SU-DHL-6 (cell line): ENCODE measurements around the gene TEKT3.

Experiments
- EZH2phosphoT487 ChIP-seq: fragments of 200-600 bp; sonication (generic), shearing (Covaris generic); conservative IDR thresholded peaks from 2 replicates; pipeline ENCODE4 v1.6.1; 2018; ENCODE audit warnings: mild to moderate bottlenecking, antibody characterized with exemption, low read length, moderate library complexity, mixed read lengths
- TF ChIP-seq, protein P1 (sequence below): fragments of 200-600 bp; sonication (generic); IDR thresholded peaks from one replicate; pipeline ENCODE4 v1.5.1; 2017; ENCODE audit warnings: antibody characterized with exemption, mild to moderate bottlenecking, low read length, moderate library complexity; ENCODE audit not compliant: insufficient read depth, poor library complexity, severe bottlenecking

DNA sequence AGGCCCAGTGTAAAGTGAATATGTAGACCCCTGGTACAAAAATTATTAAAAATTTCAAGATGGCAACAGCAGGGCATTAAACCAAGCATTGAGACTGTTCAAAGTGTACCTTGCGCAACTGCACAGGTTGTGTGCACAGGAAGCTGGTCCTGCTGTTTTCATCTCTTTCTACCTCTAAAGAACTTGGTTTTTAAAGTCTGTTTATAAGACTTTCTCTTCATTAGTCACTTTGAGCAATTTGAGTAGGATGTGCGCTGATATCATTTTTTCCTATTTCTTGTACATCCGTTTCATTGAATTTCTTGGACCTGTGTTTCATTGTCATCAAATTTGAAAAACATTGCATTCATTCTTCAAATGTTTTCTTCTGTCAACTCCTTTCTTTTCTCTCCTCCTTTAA lies 59.5 kb downstream of the TEKT3 start:
- TF ChIP-seq, protein P1, sequence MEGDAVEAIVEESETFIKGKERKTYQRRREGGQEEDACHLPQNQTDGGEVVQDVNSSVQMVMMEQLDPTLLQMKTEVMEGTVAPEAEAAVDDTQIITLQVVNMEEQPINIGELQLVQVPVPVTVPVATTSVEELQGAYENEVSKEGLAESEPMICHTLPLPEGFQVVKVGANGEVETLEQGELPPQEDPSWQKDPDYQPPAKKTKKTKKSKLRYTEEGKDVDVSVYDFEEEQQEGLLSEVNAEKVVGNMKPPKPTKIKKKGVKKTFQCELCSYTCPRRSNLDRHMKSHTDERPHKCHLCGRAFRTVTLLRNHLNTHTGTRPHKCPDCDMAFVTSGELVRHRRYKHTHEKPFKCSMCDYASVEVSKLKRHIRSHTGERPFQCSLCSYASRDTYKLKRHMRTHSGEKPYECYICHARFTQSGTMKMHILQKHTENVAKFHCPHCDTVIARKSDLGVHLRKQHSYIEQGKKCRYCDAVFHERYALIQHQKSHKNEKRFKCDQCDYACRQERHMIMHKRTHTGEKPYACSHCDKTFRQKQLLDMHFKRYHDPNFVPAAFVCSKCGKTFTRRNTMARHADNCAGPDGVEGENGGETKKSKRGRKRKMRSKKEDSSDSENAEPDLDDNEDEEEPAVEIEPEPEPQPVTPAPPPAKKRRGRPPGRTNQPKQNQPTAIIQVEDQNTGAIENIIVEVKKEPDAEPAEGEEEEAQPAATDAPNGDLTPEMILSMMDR, result no peak
- TF ChIP-seq EZH2phosphoT487, result no peak
